ENCODE results near the gene VRK1. TPM values are rescaled to one million over a fixed set of nuclear protein-coding genes. Genes with fewer than 3 reads are reported as not detected.

Gene VRK1
- total RNA-seq, 1 experiment from 2014 or later = 39.1 TPM

- H3K4me3 ChIP-seq (ENCODE audit: low read length) = no peak overlapping the region
- no peak overlapping the region for H3K9ac ChIP-seq (ENCODE audit: low read length)
- H3K79me2 ChIP-seq (ENCODE audit: low read length) = no peaks in the 10 kb centered on the region
- H3K27ac ChIP-seq (ENCODE audit: low read length) = no peak overlapping the region
- ATAC-seq = no peak
- H2AFZ ChIP-seq (ENCODE audit: low read length) = no peak overlapping the region
- intact Hi-C loops (cut with micrococcal nuclease) = no loop called here
- ChIA-PET POLR2A (ENCODE audit: unreplicated experiment) (no interaction called here), CTCF (no interaction called here)
- no peak for TF ChIP-seq EZH2 (IDR thresholded peaks at IDR 0.05; ENCODE audit: low read length, unreplicated experiment)
- no peak for TF ChIP-seq EZH2phosphoT487 (IDR thresholded peaks at IDR 0.05; ENCODE audit: borderline replicate concordance, low read length)
- no peak for TF ChIP-seq CTCF (conservative IDR thresholded peaks at IDR 0.05; ENCODE audit: low read depth, low read length)
- no peaks in the 10 kb centered on the region for H3K27me3 ChIP-seq (ENCODE audit: low read length)
- no peaks in the 10 kb centered on the region for H3K4me1 ChIP-seq (ENCODE audit: insufficient read depth, low read length)
- H3K4me2 ChIP-seq (ENCODE audit: low read length) = no peak overlapping the region
- H3K36me3 ChIP-seq (ENCODE audit: low read depth, low read length) = no peaks in the 10 kb centered on the region
- no peaks in the 10 kb centered on the region for H3K9me2 ChIP-seq (replicated peaks; ENCODE audit: low read length)
- H4K20me1 ChIP-seq (ENCODE audit: low read length) = no peaks in the 10 kb centered on the region
- no peaks in the 10 kb centered on the region for H3F3A ChIP-seq (ENCODE audit: low read length, unreplicated experiment)
- H3K9me3 ChIP-seq (ENCODE audit: low read length) = no peaks in the 10 kb centered on the region
- DNase-seq = no peak
- BruUV-seq (replicated peaks) = no TSS peak
Measured at GRCh38 chr14:96888158-96888557, 91.0 kb downstream of the VRK1 start.

DNA sequence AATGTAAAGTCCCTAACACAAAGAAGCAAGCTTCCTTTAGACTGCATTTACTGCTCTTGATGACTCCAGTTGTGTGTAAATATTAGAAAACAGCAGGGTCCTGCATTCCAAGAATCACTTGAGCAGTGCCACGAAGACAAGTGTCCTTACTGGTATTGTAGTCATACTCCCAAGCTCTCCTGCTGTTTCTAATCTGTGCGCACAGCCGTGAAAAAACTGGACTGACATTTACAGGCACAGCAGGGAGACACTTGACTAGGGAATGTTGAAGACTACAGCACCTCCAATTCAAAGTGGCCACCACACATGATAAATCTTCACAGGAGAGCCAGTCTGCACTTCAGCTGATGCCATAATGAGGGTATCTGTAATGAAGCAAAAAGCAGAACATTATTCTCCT, 91.4 kb downstream of the VRK1 start:
- no peak overlapping the region for H3K4me2 ChIP-seq (ENCODE audit: low read length)
- H3F3A ChIP-seq (ENCODE audit: low read length, unreplicated experiment) = no peaks in the 10 kb centered on the region
- CTCF ChIA-PET = no interaction called here
- H3K27ac ChIP-seq (ENCODE audit: low read length) = no peak overlapping the region
- no peaks in the 10 kb centered on the region for H3K36me3 ChIP-seq (ENCODE audit: low read depth, low read length)
- H3K9me3 ChIP-seq (ENCODE audit: low read length) = no peaks in the 10 kb centered on the region
- no peak for ATAC-seq
- H3K4me3 ChIP-seq (ENCODE audit: low read length) = no peak overlapping the region
- POLR2A ChIA-PET (ENCODE audit: unreplicated experiment) = no interaction called here
- no peaks in the 10 kb centered on the region for H3K4me1 ChIP-seq (ENCODE audit: insufficient read depth, low read length)
- H3K9ac ChIP-seq (ENCODE audit: low read length) = no peak overlapping the region
- no peak for DNase-seq
- no peaks in the 10 kb centered on the region for H3K79me2 ChIP-seq (ENCODE audit: low read length)
- no TSS peak for BruUV-seq (replicated peaks)
- no peaks in the 10 kb centered on the region for H3K9me2 ChIP-seq (replicated peaks; ENCODE audit: low read length)
- intact Hi-C loops (cut with micrococcal nuclease) = no loop called here
- TF ChIP-seq CTCF (conservative IDR thresholded peaks at IDR 0.05; ENCODE audit: low read depth, low read length) (no peak), EZH2 (IDR thresholded peaks at IDR 0.05; ENCODE audit: low read length, unreplicated experiment) (no peak), EZH2phosphoT487 (IDR thresholded peaks at IDR 0.05; ENCODE audit: borderline replicate concordance, low read length) (no peak)
- no peaks in the 10 kb centered on the region for H4K20me1 ChIP-seq (ENCODE audit: low read length)
- H3K27me3 ChIP-seq (ENCODE audit: low read length) = no peaks in the 10 kb centered on the region
- H2AFZ ChIP-seq (ENCODE audit: low read length) = no peak overlapping the region

DNA sequence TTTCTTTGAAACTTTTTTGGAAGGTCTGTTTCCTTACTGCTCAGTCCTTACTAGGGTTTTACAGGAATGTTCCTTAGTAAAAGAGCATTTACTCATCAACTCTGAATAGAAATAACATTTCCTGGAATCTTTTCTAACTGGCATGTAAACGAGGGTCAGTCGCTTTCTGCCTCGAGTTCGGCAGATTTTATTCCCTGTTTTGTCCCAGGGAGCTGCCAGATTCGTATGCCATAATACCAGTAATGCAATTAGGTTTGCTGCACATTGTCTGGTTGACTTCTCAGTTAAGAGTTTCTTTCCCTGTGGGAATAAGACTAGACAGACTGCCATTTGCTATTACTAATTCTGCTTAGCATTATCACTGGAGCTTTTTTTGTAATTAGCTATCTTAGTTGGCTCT, 91.9 kb downstream of the VRK1 start:
- Histone ChIP-seq H3K4me3 (ENCODE audit: low read length) (no peak overlapping the region), H2AFZ (ENCODE audit: low read length) (no peak overlapping the region), H3K79me2 (ENCODE audit: low read length) (no peaks in the 10 kb centered on the region), H3K9ac (ENCODE audit: low read length) (no peak overlapping the region), H3K9me2 (replicated peaks; ENCODE audit: low read length) (no peaks in the 10 kb centered on the region), H3K27ac (ENCODE audit: low read length) (no peak overlapping the region), H3K4me2 (ENCODE audit: low read length) (no peak overlapping the region), H3K4me1 (ENCODE audit: insufficient read depth, low read length) (no peaks in the 10 kb centered on the region), H3K9me3 (ENCODE audit: low read length) (no peaks in the 10 kb centered on the region), H3K27me3 (ENCODE audit: low read length) (no peaks in the 10 kb centered on the region), H3F3A (ENCODE audit: low read length, unreplicated experiment) (no peaks in the 10 kb centered on the region), H3K36me3 (ENCODE audit: low read depth, low read length) (no peaks in the 10 kb centered on the region), H4K20me1 (ENCODE audit: low read length) (no peaks in the 10 kb centered on the region)
- ChIA-PET POLR2A (ENCODE audit: unreplicated experiment) (no interaction called here), CTCF (no interaction called here)
- TF ChIP-seq EZH2 (IDR thresholded peaks at IDR 0.05; ENCODE audit: low read length, unreplicated experiment) (no peak), CTCF (conservative IDR thresholded peaks at IDR 0.05; ENCODE audit: low read depth, low read length) (no peak)
- intact Hi-C loops (cut with micrococcal nuclease) = no loop called here
- ATAC-seq = no peak
- DNase-seq = no peak
- no TSS peak for BruUV-seq (replicated peaks)

Data from PC-3 (cell line).